HL-60 (cell line): Measurements from ENCODE around the gene SLC1A7.

Source experiments
- DNase-seq, 2 experiments: peaks; one replicate each; pipeline ENCODE4 v3.0.0-alpha.2; 2010 to 2020; ENCODE audit warnings: low read depth in 1 of 2, low spot score in 1 of 2
- H3K27ac ChIP-seq: fragments of 250-450 bp; sonication (Bioruptor Pico); replicated peaks from 2 replicates; pipeline ENCODE4 v1.5.1; 2020; ENCODE audit warnings: mild to moderate bottlenecking, moderate library complexity
- H3K27me3 ChIP-seq: fragments of 250-450 bp; sonication (Bioruptor Pico); 2 replicates; pipeline ENCODE4 v1.5.1; 2021; ENCODE audit warnings: mild to moderate bottlenecking, moderate library complexity; ENCODE audit not compliant: insufficient read depth, poor library complexity, severe bottlenecking
- H3K4me3 ChIP-seq: replicated peaks from 2 replicates; pipeline ENCODE4 v1.5.1; 2011; ENCODE audit warnings: mild to moderate bottlenecking, control low read depth, low read length; ENCODE audit not compliant: insufficient read depth
- GABPA ChIP-seq: IDR thresholded peaks from 2 replicates; pipeline ENCODE4 v1.6.1; 2012; ENCODE audit warnings: low read depth
- POLR2AphosphoS5 ChIP-seq: IDR thresholded peaks from 2 replicates; pipeline ENCODE4 v1.6.1; 2012; ENCODE audit warnings: low read depth
- REST ChIP-seq: IDR thresholded peaks from 2 replicates; pipeline ENCODE4 v1.6.1; 2012; ENCODE audit warnings: low read depth; ENCODE audit not compliant: insufficient replicate concordance
- SPI1 ChIP-seq: IDR thresholded peaks from 2 replicates; pipeline ENCODE4 v1.6.1; 2012; ENCODE audit warnings: low read depth, mild to moderate bottlenecking, borderline replicate concordance
- TF ChIP-seq, protein P1 (sequence below): IDR thresholded peaks from one replicate; pipeline ENCODE4 v1.5.1; 2011; ENCODE audit warnings: low read length, control low read depth, inconsistent platforms; ENCODE audit not compliant: insufficient read depth

SLC1A7 gene

DNA sequence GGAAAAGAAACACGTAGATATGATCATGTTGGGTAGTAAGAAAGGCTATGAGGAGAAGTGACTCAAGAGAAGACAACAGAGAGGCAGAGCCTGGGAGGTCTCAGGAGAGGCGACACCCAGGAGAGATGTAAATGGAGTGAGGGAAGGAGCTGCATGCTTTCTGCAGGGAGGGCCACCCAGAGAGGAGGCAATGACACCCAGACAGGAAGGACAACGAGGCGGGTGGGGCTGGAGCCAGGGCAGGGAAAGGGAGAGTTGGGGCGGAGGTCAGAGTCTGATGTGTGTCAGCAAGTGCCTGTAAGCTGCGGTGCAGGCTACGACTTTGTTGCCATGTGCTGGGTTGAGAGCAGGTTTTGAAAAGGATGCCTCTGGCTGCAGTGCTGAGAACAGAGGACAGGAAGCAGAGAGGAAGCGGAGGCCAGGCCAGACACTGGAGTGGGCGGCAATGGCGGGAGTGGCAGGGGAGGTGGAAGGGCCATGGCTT is 31.3 kb downstream of the SLC1A7 start:
- Histone ChIP-seq H3K27ac (no peak overlapping the region), H3K27me3 (peaks cover 10% of the 10 kb centered on the region), H3K4me3 (no peak overlapping the region)
- DNase-seq, result no peak
- TF ChIP-seq SPI1, result no peak
- TF ChIP-seq GABPA, result no peak
- TF ChIP-seq, protein P1, sequence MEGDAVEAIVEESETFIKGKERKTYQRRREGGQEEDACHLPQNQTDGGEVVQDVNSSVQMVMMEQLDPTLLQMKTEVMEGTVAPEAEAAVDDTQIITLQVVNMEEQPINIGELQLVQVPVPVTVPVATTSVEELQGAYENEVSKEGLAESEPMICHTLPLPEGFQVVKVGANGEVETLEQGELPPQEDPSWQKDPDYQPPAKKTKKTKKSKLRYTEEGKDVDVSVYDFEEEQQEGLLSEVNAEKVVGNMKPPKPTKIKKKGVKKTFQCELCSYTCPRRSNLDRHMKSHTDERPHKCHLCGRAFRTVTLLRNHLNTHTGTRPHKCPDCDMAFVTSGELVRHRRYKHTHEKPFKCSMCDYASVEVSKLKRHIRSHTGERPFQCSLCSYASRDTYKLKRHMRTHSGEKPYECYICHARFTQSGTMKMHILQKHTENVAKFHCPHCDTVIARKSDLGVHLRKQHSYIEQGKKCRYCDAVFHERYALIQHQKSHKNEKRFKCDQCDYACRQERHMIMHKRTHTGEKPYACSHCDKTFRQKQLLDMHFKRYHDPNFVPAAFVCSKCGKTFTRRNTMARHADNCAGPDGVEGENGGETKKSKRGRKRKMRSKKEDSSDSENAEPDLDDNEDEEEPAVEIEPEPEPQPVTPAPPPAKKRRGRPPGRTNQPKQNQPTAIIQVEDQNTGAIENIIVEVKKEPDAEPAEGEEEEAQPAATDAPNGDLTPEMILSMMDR, result no peak
- TF ChIP-seq REST, result no peak
- no peak for TF ChIP-seq POLR2AphosphoS5

DNA sequence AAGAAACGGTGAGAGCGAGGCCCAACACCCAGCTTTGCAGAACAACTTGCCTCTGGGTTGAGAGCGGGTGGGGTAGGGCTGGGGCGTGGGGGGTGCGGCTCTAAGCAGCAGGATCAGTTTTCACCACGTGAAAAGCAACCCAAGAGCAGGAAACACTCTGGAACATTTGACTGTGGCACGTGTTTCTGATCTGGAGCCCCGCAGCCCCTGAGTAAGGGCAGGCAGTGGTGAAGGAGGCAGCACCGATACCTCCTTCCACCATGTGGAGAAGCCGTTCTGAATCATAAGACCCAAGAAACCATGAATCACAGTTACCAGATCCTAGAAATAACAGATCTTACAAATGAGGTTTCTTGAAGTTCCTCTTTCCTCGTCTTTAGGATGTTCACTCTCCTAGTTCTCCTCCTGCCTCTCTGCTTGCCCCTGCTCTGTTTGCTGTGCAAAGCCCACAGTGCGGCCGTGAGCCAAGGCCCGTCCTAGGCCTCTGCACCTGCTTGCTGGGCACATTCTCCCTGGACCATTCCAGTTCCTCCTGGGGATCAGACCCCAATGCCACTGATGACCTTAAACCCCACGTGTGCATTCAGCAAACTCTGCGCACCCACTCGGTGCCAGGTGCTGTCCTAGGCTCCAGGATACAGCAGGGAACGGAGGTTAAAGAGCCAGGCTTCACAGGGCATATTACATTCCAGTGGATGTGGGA is 31.9 kb downstream of the SLC1A7 start:
- Histone ChIP-seq H3K4me3 (no peak overlapping the region), H3K27ac (no peak overlapping the region), H3K27me3 (peaks cover 10% of the 10 kb centered on the region)
- TF ChIP-seq REST, result no peak
- peak; percentile 28; the same call in 1 of the 2 replicates for TF ChIP-seq SPI1
- TF ChIP-seq POLR2AphosphoS5, result no peak
- TF ChIP-seq, protein P1, result no peak
- TF ChIP-seq GABPA, result no peak
- DNase-seq, result peak; percentile 32 to 35

GRCh38 chr1:53108646-53109580 is 33.5 kb downstream of the SLC1A7 start:
- Histone ChIP-seq H3K27ac (no peak overlapping the region), H3K27me3 (peaks cover 10% of the 10 kb centered on the region), H3K4me3 (no peak overlapping the region)
- no peak for DNase-seq
- TF ChIP-seq, protein P1, result no peak
- TF ChIP-seq SPI1 (no peak), POLR2AphosphoS5 (no peak), REST (no peak), GABPA (no peak)
